AG04450 (cell line): Measurements from ENCODE around the gene ARHGAP12. TPM values are rescaled to one million over a fixed set of nuclear protein-coding genes. Genes with fewer than 3 reads are reported as not detected.
"Not testable (repeated sequence)": the region's sequence is repeated elsewhere in the genome, so short reads cannot be mapped to it uniquely, and the experiment has no call there.

Experiments
- CTCF ChIA-PET: fragments of 300-600, 350-600 bp; formaldehyde crosslinking; extraction: SDS; loops from one replicate; lab custom pipeline; 2022; ENCODE audit warnings: antibody characterized with exemption, inconsistent platforms; lab: Charles Lee
- POLR2A ChIA-PET: fragments of 350-600 bp; formaldehyde crosslinking; extraction: SDS; loops from one replicate; lab custom pipeline; 2021; ENCODE audit warnings: antibody characterized with exemption, inconsistent platforms; lab: Yijun Ruan, JAX
- DNase-seq: peaks from one replicate; pipeline ENCODE4 v3.0.0-alpha.2; 2011; ENCODE audit warnings: low read depth, low spot score
- H3K27ac ChIP-seq: one replicate; pipeline ENCODE4 v1.5.1; 2012; ENCODE audit warnings: low read depth, low read length, control low read depth
- H3K27me3 ChIP-seq: one replicate; pipeline ENCODE4 v1.6.0; 2012; ENCODE audit warnings: low read length; ENCODE audit not compliant: control insufficient read depth, insufficient read depth
- H3K4me3 ChIP-seq: 2 replicates; pipeline ENCODE4 v1.5.1; 2011; ENCODE audit warnings: mild to moderate bottlenecking, low read depth, low read length, control low read depth
- H3K9me3 ChIP-seq: 2 replicates; pipeline ENCODE4 v1.5.1; 2012; ENCODE audit warnings: low read length; ENCODE audit not compliant: control insufficient read depth, insufficient read depth
- polyA plus RNA-seq: library from polyadenylated mRNA; depleted of rRNA; stranded (reverse); fragments of >200 nt; gene quantifications from 2 replicates; pipeline ENCODE4 v1.2.3, GENCODE V29; 2011
- TF ChIP-seq, protein P1 (sequence below): IDR thresholded peaks from 2 replicates; pipeline ENCODE4 v1.5.1; 2011; ENCODE audit warnings: low read depth, low read length, control low read depth, inconsistent platforms

The ARHGAP12 gene
- polyA plus RNA-seq, 1 experiment = 26.3 TPM

DNA sequence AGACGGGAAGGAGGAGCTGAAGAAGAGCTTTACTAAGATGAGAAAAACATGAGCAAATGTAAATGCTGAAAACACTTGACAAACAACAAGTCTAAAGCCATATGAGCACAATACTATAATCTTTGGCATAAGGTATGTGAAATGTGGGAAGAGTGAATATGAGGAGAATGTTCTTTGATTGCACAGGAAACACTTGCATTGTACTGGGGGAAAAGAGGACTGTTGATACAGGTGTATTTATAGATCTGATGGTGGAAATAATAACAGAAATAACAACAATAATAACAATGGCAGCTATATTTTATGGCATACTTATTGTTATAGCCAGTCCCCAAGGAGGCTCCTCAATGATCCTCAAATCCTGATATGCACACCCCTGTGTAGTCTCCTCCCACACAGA is 23.0 kb downstream of the ARHGAP12 start:
- Histone ChIP-seq H3K9me3 (peaks cover 3% of the 10 kb centered on the region; the same call in 1 of the 2 replicates), H3K4me3 (no peak overlapping the region), H3K27me3 (no peaks in the 10 kb centered on the region), H3K27ac (no peak overlapping the region)
- POLR2A ChIA-PET = no interaction called here
- CTCF ChIA-PET = no interaction called here
- no peak for DNase-seq
- TF ChIP-seq, protein P1, sequence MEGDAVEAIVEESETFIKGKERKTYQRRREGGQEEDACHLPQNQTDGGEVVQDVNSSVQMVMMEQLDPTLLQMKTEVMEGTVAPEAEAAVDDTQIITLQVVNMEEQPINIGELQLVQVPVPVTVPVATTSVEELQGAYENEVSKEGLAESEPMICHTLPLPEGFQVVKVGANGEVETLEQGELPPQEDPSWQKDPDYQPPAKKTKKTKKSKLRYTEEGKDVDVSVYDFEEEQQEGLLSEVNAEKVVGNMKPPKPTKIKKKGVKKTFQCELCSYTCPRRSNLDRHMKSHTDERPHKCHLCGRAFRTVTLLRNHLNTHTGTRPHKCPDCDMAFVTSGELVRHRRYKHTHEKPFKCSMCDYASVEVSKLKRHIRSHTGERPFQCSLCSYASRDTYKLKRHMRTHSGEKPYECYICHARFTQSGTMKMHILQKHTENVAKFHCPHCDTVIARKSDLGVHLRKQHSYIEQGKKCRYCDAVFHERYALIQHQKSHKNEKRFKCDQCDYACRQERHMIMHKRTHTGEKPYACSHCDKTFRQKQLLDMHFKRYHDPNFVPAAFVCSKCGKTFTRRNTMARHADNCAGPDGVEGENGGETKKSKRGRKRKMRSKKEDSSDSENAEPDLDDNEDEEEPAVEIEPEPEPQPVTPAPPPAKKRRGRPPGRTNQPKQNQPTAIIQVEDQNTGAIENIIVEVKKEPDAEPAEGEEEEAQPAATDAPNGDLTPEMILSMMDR = no peak

DNA sequence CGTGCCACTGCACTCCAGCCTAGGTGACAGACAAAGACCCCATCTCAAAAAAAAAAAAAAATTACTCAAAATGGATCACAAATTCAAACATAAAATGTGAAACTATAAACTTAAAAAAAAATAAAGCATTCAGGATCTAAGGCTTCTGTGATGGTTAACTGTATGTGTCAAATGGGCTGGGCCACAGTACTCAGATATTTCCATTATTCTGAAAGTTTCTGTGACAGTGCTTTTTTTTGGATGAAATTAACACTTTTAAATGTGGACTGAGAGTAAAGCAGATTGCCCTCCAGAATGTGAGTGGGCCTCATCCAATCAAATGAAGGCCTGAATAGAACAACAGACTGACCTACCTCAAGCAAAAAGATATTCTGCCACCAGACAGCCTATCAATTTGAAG is 26.0 kb downstream of the ARHGAP12 start:
- ChIA-PET POLR2A (no interaction called here), CTCF (interaction anchor here (0.7 kb wide), 1 partner anchor 8 kb away, joined by 4 read pairs; no protein-coding TSS in a partner anchor)
- no peaks in the 10 kb centered on the region for H3K27me3 ChIP-seq

DNA sequence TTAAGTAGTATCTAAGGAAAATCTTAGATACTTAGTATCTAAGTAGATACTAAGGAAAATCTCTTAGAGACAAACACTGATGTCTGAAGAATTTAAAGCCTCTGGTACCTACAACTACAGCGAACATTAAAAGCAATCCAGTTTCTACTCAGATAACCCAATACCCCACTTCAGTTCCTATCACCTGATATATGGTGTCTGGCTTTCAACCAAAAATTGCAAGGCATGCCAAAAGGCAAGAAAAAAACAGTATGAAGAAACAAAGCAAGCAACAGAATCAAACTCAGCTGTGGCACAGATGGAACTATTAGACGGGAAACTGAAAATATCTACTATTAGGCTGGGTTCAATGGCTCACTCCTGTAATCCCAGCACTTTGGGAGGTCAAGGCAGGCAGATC is 31.1 kb downstream of the ARHGAP12 start:
- Histone ChIP-seq H3K27ac (no peak overlapping the region), H3K27me3 (no peaks in the 10 kb centered on the region), H3K9me3 (peaks cover 3% of the 10 kb centered on the region; the same call in 1 of the 2 replicates), H3K4me3 (no peak overlapping the region)
- ChIA-PET POLR2A (no interaction called here), CTCF (interaction anchor here (1.4 kb wide), 1 partner anchor 35 kb away, joined by 5 read pairs; no protein-coding TSS in a partner anchor)
- TF ChIP-seq, protein P1 = no peak
- DNase-seq = no peak

More for the DNA sequence above, 26.0 kb downstream of the ARHGAP12 start:
- Histone ChIP-seq H3K9me3 (peaks cover 3% of the 10 kb centered on the region; the same call in 1 of the 2 replicates), H3K4me3 (no peak overlapping the region), H3K27ac (no peak overlapping the region)
- no peak for DNase-seq
- TF ChIP-seq, protein P1 = no peak

DNA sequence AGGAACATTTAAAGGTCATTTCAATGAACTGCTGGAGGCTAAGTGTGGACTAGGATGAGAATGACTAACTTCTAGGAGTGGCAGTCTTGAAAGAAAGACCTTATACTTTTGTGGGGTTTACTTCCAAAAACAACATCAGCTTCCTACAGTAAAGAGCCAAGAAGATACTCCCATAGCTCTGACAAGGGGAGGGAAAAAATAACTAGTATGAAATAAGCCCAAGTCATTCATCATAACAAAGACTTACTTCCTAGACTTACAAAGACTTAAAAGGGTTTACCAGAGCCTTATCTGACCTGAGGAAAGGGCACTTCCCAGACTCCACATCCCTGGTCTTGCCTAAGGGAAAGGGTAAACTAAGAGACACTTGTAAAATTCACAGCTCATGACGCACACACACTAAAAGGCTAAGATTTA is 31.7 kb downstream of the ARHGAP12 start:
- ChIA-PET CTCF (interaction anchor here (1.4 kb wide), 1 partner anchor 35 kb away, joined by 5 read pairs; no protein-coding TSS in a partner anchor), POLR2A (no interaction called here)
- Histone ChIP-seq H3K4me3 (no peak overlapping the region), H3K9me3 (peaks cover 3% of the 10 kb centered on the region; the same call in 1 of the 2 replicates), H3K27me3 (no peaks in the 10 kb centered on the region), H3K27ac (no peak overlapping the region)
- TF ChIP-seq, protein P1 = no peak
- no peak for DNase-seq

DNA sequence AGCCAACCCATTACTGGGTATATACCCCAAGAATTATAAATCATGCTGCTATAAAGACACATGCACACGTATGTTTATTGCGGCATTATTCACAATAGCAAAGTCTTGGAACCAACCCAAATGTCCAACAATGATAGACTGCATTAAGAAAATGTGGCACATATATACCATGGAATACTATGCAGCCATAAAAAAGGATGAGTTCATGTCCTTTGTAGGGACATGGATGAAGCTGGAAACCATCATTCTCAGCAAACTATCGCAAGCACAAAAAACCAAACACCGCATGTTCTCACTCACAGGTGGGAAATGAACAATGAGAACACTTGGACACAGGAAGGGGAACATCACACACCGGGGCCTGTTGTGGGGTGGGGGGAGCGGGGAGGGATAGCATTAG is 32.9 kb downstream of the ARHGAP12 start:
- POLR2A ChIA-PET, H3K4me3 ChIP-seq, H3K27ac ChIP-seq, CTCF ChIA-PET, DNase-seq, H3K9me3 ChIP-seq, H3K27me3 ChIP-seq: not testable (repeated sequence)
